Coronary artery (tissue), 2 donors: ENCODE results near the gene SLC25A39.
A peak's percentile ranks its signal among the peaks of the same experiment; 100 is the strongest.
"Not testable (repeated sequence)": the region's sequence is repeated elsewhere in the genome, so short reads cannot be mapped to it uniquely, and the experiment has no call there.

Experiments
- DNase-seq: peaks from one replicate; pipeline ENCODE4 v3.0.0-alpha.2; 2017; ENCODE audit warnings: low spot score
- H3K27ac ChIP-seq, 2 donors: fragments of 200-600 bp; sonication (generic); one replicate each; pipeline ENCODE4 v1.5.1; 2016 to 2019
- H3K4me3 ChIP-seq: fragments of 200-600 bp; sonication (generic); 2 replicates; pipeline ENCODE4 v1.5.1; 2016; ENCODE audit warnings: mild to moderate bottlenecking, moderate library complexity
- TF ChIP-seq, protein P1 (sequence below): fragments of 200-600 bp; sonication (generic); IDR thresholded peaks from one replicate; pipeline ENCODE4 v1.5.1; 2019; ENCODE audit warnings: antibody characterized with exemption

Gene SLC25A39

GRCh38 chr17:44338702-44339101, 14.1 kb upstream of the SLC25A39 start:
- no peak overlapping the region for H3K27ac ChIP-seq
- H3K4me3 ChIP-seq: no peak overlapping the region
- TF ChIP-seq, protein P1, sequence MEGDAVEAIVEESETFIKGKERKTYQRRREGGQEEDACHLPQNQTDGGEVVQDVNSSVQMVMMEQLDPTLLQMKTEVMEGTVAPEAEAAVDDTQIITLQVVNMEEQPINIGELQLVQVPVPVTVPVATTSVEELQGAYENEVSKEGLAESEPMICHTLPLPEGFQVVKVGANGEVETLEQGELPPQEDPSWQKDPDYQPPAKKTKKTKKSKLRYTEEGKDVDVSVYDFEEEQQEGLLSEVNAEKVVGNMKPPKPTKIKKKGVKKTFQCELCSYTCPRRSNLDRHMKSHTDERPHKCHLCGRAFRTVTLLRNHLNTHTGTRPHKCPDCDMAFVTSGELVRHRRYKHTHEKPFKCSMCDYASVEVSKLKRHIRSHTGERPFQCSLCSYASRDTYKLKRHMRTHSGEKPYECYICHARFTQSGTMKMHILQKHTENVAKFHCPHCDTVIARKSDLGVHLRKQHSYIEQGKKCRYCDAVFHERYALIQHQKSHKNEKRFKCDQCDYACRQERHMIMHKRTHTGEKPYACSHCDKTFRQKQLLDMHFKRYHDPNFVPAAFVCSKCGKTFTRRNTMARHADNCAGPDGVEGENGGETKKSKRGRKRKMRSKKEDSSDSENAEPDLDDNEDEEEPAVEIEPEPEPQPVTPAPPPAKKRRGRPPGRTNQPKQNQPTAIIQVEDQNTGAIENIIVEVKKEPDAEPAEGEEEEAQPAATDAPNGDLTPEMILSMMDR: no peak
- no peak for DNase-seq

GRCh38 chr17:44335968-44336367, 11.3 kb upstream of the SLC25A39 start:
- DNase-seq: no peak
- Histone ChIP-seq H3K27ac (no peak overlapping the region), H3K4me3 (no peak overlapping the region)
- TF ChIP-seq, protein P1: no peak

DNA sequence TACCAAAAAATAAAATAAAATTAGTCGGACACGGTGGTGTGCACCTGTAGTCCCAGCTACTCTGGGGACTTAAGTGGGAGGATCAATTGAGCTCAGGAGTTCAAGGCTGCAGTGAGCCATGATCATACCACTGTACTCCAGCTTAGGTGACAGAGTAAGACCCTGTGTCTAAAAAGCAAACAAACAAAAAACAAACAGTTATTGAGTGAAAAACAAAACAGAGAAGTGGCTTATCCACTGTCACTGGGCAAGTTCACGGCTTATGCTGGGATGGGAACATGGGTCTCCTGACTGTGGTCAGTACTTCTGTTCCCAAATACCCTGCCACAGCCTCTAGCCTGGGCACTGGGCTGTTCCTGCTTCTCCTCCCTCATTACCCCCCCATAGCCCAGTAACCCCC, 10.9 kb upstream of the SLC25A39 start:
- H3K27ac ChIP-seq: no peak overlapping the region
- no peak for DNase-seq

DNA sequence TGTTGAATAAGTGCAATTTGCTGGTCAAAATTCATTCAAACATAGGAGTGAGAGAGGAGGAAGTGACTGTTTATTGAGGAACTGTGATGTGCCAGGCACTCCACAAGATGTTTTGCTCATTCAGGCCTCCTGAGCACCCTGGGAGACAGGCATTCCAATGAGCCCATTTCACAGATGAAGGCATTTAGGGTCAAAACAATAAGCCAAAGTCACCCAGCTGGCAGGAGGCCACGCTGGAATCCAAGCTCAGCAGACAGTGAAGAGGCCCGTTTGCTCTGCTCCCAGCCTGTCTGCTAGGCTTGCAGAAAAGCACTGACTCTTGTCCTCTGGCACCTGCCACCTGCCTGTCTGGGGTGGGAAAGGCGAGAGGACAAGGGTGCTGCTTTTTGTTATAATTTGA, 10.1 kb upstream of the SLC25A39 start:
- TF ChIP-seq, protein P1: no peak
- DNase-seq: no peak
- Histone ChIP-seq H3K4me3 (no peak overlapping the region), H3K27ac (no peak overlapping the region)

More for the DNA sequence above, 10.9 kb upstream of the SLC25A39 start:
- no peak overlapping the region for H3K4me3 ChIP-seq
- TF ChIP-seq, protein P1: no peak

- Histone ChIP-seq H3K4me3 (no peak overlapping the region), H3K27ac (no peak overlapping the region)
- TF ChIP-seq, protein P1: no peak
- DNase-seq: no peak
These were observed 9.7 kb upstream of the SLC25A39 start for GRCh38 chr17:44334315-44334714.

DNA sequence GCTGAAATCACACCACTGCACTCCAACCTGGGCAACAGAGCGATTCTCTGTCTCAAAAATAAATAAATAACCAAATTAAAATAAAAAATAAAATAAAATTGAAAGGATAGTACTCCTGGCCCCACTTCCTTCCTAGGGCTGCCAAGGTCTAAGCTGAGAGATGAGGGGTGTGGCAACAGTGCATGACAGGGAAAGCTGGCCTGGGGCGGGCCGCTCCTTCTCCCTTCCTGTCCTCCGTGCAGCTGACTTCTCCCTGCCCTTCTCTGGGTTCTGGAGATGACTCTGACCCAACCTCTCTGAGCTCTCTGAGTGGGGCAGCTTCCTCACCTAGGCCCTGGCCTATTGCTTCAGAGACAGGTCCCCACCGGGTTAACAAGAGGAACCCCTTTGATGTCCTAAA, 8.7 kb upstream of the SLC25A39 start:
- Histone ChIP-seq H3K27ac (peak overlapping the region in 1 of 2 donors; percentile 20), H3K4me3 (no peak overlapping the region)
- DNase-seq: no peak
- TF ChIP-seq, protein P1: no peak

DNA sequence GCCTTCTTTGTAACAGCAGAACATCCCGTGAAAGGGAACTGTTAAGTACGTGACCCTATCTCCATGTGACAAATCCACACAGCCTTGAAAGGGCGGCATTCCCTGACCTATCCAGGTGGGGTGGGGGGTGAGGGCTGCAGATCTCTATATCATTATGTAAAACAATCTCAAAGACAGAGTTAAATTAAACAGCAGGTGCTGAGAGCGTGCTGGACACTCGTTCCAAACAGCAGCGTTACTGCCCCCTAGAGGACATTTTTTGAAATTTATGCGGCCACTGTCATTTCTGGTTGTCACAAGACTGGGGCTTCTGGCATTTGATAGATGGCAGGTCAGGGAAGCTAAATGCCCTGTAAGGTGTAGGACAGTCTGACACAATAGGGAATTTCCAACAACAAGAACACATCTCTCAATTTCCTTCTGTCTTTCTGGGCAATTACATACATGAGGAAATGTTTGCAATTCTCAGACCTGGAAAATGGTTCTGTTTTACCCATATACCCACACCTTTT, 6.7 kb upstream of the SLC25A39 start:
- Histone ChIP-seq H3K4me3 (no peak overlapping the region), H3K27ac (no peak overlapping the region)

GRCh38 chr17:44330263-44330662, 5.6 kb upstream of the SLC25A39 start:
- not testable (repeated sequence) for DNase-seq, H3K4me3 ChIP-seq, H3K27ac ChIP-seq

More for the DNA sequence above, 6.7 kb upstream of the SLC25A39 start:
- DNase-seq: no peak
- TF ChIP-seq, protein P1: peak; percentile 67

- H3K4me3 ChIP-seq, H3K27ac ChIP-seq, DNase-seq: not testable (repeated sequence)
These were observed 4.9 kb upstream of the SLC25A39 start for GRCh38 chr17:44329516-44329915.
